ENCODE measurements around the gene TSEN54.

The TSEN54 gene

GRCh38 chr17:75506134-75506533 lies 10.2 kb upstream of the TSEN54 start:
- no peaks in the 10 kb centered on the region for H3K9me2 ChIP-seq (replicated peaks; ENCODE audit: insufficient read depth, low read length)
- no peak overlapping the region for H3K4me3 ChIP-seq (ENCODE audit: insufficient read depth, low read length, poor library complexity, severe bottlenecking)
- H3K27me3 ChIP-seq (ENCODE audit: low read length), result no peaks in the 10 kb centered on the region
- H4K20me1 ChIP-seq (ENCODE audit: low read depth, low read length), result no peaks in the 10 kb centered on the region
- H3K79me2 ChIP-seq (ENCODE audit: insufficient read depth, low read length), result no peaks in the 10 kb centered on the region
- H3K4me2 ChIP-seq (ENCODE audit: low read depth, low read length, poor library complexity, severe bottlenecking), result no peak overlapping the region
- H3K36me3 ChIP-seq (ENCODE audit: low read length), result no peaks in the 10 kb centered on the region
- no peak overlapping the region for H3K27ac ChIP-seq (ENCODE audit: low read depth, low read length)
- no peak for TF ChIP-seq CTCF (IDR thresholded peaks at IDR 0.05; ENCODE audit: insufficient read depth, low read length, poor library complexity, severe bottlenecking)
- TF ChIP-seq EZH2phosphoT487 (conservative IDR thresholded peaks at IDR 0.05; ENCODE audit: low read length), result no peak
- no peak overlapping the region for H3K9ac ChIP-seq (ENCODE audit: low read length)
- no peaks in the 10 kb centered on the region for H3F3A ChIP-seq (ENCODE audit: insufficient read depth)
- no peak overlapping the region for H2AFZ ChIP-seq (ENCODE audit: low read depth, low read length, severe bottlenecking)
- H3K9me3 ChIP-seq (ENCODE audit: insufficient read depth, low read length), result no peaks in the 10 kb centered on the region

- no peaks in the 10 kb centered on the region for H3F3A ChIP-seq (ENCODE audit: insufficient read depth)
- no peaks in the 10 kb centered on the region for H3K9me3 ChIP-seq (ENCODE audit: insufficient read depth, low read length)
- no peaks in the 10 kb centered on the region for H3K9me2 ChIP-seq (replicated peaks; ENCODE audit: insufficient read depth, low read length)
- no peaks in the 10 kb centered on the region for H3K36me3 ChIP-seq (ENCODE audit: low read length)
- H4K20me1 ChIP-seq (ENCODE audit: low read depth, low read length), result no peaks in the 10 kb centered on the region
- H3K27me3 ChIP-seq (ENCODE audit: low read length), result no peaks in the 10 kb centered on the region
- H2AFZ ChIP-seq (ENCODE audit: low read depth, low read length, severe bottlenecking), result no peak overlapping the region
- no peak overlapping the region for H3K4me2 ChIP-seq (ENCODE audit: low read depth, low read length, poor library complexity, severe bottlenecking)
- TF ChIP-seq EZH2phosphoT487 (conservative IDR thresholded peaks at IDR 0.05; ENCODE audit: low read length) (no peak), CTCF (IDR thresholded peaks at IDR 0.05; ENCODE audit: insufficient read depth, low read length, poor library complexity, severe bottlenecking) (no peak)
- no peak overlapping the region for H3K9ac ChIP-seq (ENCODE audit: low read length)
- no peaks in the 10 kb centered on the region for H3K79me2 ChIP-seq (ENCODE audit: insufficient read depth, low read length)
- no peak overlapping the region for H3K27ac ChIP-seq (ENCODE audit: low read depth, low read length)
- H3K4me3 ChIP-seq (ENCODE audit: insufficient read depth, low read length, poor library complexity, severe bottlenecking), result no peak overlapping the region
These were observed 9.4 kb upstream of the TSEN54 start for GRCh38 chr17:75506888-75507287.

- no peaks in the 10 kb centered on the region for H3K9me3 ChIP-seq (ENCODE audit: insufficient read depth, low read length)
- no peaks in the 10 kb centered on the region for H3K9me2 ChIP-seq (replicated peaks; ENCODE audit: insufficient read depth, low read length)
- no peaks in the 10 kb centered on the region for H4K20me1 ChIP-seq (ENCODE audit: low read depth, low read length)
- no peak overlapping the region for H3K27ac ChIP-seq (ENCODE audit: low read depth, low read length)
- H3K36me3 ChIP-seq (ENCODE audit: low read length), result no peaks in the 10 kb centered on the region
- no peak overlapping the region for H2AFZ ChIP-seq (ENCODE audit: low read depth, low read length, severe bottlenecking)
- no peaks in the 10 kb centered on the region for H3K79me2 ChIP-seq (ENCODE audit: insufficient read depth, low read length)
- no peaks in the 10 kb centered on the region for H3K27me3 ChIP-seq (ENCODE audit: low read length)
- TF ChIP-seq EZH2phosphoT487 (conservative IDR thresholded peaks at IDR 0.05; ENCODE audit: low read length), result no peak
- TF ChIP-seq CTCF (IDR thresholded peaks at IDR 0.05; ENCODE audit: insufficient read depth, low read length, poor library complexity, severe bottlenecking), result no peak
- H3K4me2 ChIP-seq (ENCODE audit: low read depth, low read length, poor library complexity, severe bottlenecking), result no peak overlapping the region
- no peak overlapping the region for H3K9ac ChIP-seq (ENCODE audit: low read length)
- no peak overlapping the region for H3K4me3 ChIP-seq (ENCODE audit: insufficient read depth, low read length, poor library complexity, severe bottlenecking)
- no peaks in the 10 kb centered on the region for H3F3A ChIP-seq (ENCODE audit: insufficient read depth)
These were observed 8.3 kb upstream of the TSEN54 start for GRCh38 chr17:75507733-75508719.
